HG03045 (cell line): ENCODE measurements around the gene CYB5B.

Experiments
- ATAC-seq: cut with Tn5 transposase; IDR thresholded peaks from one replicate; pipeline ENCODE4 v1.9.1; 2021; ENCODE audit warnings: mild to moderate bottlenecking, moderate library complexity; ENCODE audit not compliant: unreplicated experiment

The CYB5B gene

GRCh38 chr16:69424053-69424934 lies at the start of gene CYB5B:
CYB5B (plus strand) TSS chr16:69424619; CDS start chr16:69424684, 65 bp downstream.
- ATAC-seq, result peak; percentile 93

GRCh38 chr16:69376393-69377059 lies 47.9 kb upstream of the CYB5B start:
- no peak for ATAC-seq

- ATAC-seq, result no peak
Measured at GRCh38 chr16:69378036-69378435, 46.4 kb upstream of the CYB5B start.

- no peak for ATAC-seq
Measured at GRCh38 chr16:69378760-69379159, 45.7 kb upstream of the CYB5B start.

- ATAC-seq, result no peak
Measured at GRCh38 chr16:69381231-69381630, 43.2 kb upstream of the CYB5B start.

GRCh38 chr16:69382421-69382820 lies 42.0 kb upstream of the CYB5B start:
- no peak for ATAC-seq

- no peak for ATAC-seq
Measured at GRCh38 chr16:69384974-69385373, 39.4 kb upstream of the CYB5B start.

GRCh38 chr16:69386596-69386995 lies 37.8 kb upstream of the CYB5B start:
- ATAC-seq, result no peak

- ATAC-seq, result no peak
Measured at GRCh38 chr16:69393898-69394849, 30.2 kb upstream of the CYB5B start.

- no peak for ATAC-seq
Measured at GRCh38 chr16:69395859-69396186, 28.6 kb upstream of the CYB5B start.

- ATAC-seq, result no peak
Measured at GRCh38 chr16:69396187-69397061, 28.0 kb upstream of the CYB5B start.

GRCh38 chr16:69397821-69398521 lies 26.4 kb upstream of the CYB5B start:
- ATAC-seq, result no peak

GRCh38 chr16:69399361-69399760 lies 25.1 kb upstream of the CYB5B start:
- no peak for ATAC-seq

GRCh38 chr16:69402439-69402838 lies 22.0 kb upstream of the CYB5B start:
- ATAC-seq, result no peak

- ATAC-seq, result no peak
Measured at GRCh38 chr16:69404275-69404805, 20.1 kb upstream of the CYB5B start.

- ATAC-seq, result no peak
Measured at GRCh38 chr16:69405326-69405725, 19.1 kb upstream of the CYB5B start.

GRCh38 chr16:69405757-69406156 lies 18.7 kb upstream of the CYB5B start:
- ATAC-seq, result no peak

- no peak for ATAC-seq
Measured at GRCh38 chr16:69406780-69407331, 17.6 kb upstream of the CYB5B start.

GRCh38 chr16:69407702-69408323 lies 16.6 kb upstream of the CYB5B start:
- ATAC-seq, result no peak
